B cell (primary cell): ENCODE data around the gene SNED1.

Source experiments
- EZH2 ChIP-seq: IDR thresholded peaks from 2 replicates; pipeline ENCODE4 v1.6.1; 2012; ENCODE audit warnings: borderline replicate concordance, low read depth, mild to moderate bottlenecking, moderate library complexity, low read length; ENCODE audit not compliant: insufficient read depth, poor library complexity, severe bottlenecking
- TF ChIP-seq, protein P1 (sequence below): fragments of 200-600 bp; IDR thresholded peaks from one replicate; pipeline ENCODE4 v1.8.0; 2022; ENCODE audit warnings: antibody characterized with exemption, mild to moderate bottlenecking

DNA sequence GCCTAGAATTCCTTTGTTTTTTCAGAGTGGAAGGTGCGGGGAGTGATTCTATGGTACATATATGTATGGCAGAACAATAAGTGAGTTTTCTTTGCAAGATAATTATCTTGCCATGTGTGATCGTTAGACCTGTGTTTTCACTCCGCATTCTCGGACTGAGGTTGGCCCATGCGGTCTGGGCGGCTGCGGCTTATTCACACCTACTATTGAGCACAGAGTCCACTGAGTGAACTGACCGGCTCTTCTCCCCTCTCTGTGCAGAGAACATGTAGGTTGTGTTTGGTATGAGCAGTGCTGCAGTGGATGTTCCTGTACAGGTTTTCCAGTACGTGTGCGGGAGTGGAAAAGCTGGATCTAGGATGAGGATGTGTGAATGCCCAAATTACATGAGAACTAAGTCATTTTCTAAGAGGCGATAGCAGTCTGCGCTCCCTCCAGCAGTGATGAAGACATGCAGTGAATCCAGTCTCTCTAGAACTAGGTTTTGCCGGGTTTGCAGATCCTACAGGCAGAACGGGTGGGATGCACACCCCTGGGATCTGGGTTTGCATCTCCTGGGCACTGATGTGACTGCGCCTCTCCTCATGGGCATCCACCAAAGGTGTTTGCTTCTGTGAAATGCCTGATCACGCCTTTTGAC is 76.6 kb downstream of the SNED1 start:
- TF ChIP-seq, protein P1, sequence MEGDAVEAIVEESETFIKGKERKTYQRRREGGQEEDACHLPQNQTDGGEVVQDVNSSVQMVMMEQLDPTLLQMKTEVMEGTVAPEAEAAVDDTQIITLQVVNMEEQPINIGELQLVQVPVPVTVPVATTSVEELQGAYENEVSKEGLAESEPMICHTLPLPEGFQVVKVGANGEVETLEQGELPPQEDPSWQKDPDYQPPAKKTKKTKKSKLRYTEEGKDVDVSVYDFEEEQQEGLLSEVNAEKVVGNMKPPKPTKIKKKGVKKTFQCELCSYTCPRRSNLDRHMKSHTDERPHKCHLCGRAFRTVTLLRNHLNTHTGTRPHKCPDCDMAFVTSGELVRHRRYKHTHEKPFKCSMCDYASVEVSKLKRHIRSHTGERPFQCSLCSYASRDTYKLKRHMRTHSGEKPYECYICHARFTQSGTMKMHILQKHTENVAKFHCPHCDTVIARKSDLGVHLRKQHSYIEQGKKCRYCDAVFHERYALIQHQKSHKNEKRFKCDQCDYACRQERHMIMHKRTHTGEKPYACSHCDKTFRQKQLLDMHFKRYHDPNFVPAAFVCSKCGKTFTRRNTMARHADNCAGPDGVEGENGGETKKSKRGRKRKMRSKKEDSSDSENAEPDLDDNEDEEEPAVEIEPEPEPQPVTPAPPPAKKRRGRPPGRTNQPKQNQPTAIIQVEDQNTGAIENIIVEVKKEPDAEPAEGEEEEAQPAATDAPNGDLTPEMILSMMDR: no peak
- no peak for TF ChIP-seq EZH2
